Heart left ventricle (tissue), 16 donors: ENCODE measurements around the gene ENTPD8. TPM values are rescaled to one million over a fixed set of nuclear protein-coding genes. Genes with fewer than 3 reads are reported as not detected.

Experiments
- ATAC-seq, 4 donors: fragments of 200-7000 bp; cut with Tn5 transposase; one replicate each; pipeline ENCODE4 v1.9.1; 2020 to 2022; ENCODE audit warnings: moderate library complexity in 4 of 4, mild to moderate bottlenecking in 3 of 4, moderate number of reproducible peaks in 1 of 4
- DNase-seq, 5 donors: peaks; one replicate each; pipeline ENCODE4 v3.0.0-alpha.2; 2020
- H3K27ac ChIP-seq, 12 donors: fragments of 200-600 bp; sonication (generic) in 4 of 12; one replicate each; pipeline versions ENCODE4 v1.5.0 to v1.8.0; 2016 to 2022; ENCODE audit warnings: mild to moderate bottlenecking in 2 of 12
- H3K27me3 ChIP-seq, 9 donors: fragments of 200-600 bp; sonication (generic) in 2 of 9; one replicate each; pipeline versions ENCODE4 v1.5.1 to v1.8.0; 2016 to 2022; ENCODE audit warnings: mild to moderate bottlenecking in 3 of 9
- H3K36me3 ChIP-seq, 9 donors: fragments of 200-600 bp; sonication (generic) in 2 of 9; one replicate each; pipeline versions ENCODE4 v1.5.0 to v1.8.0; 2018 to 2022; ENCODE audit warnings: mild to moderate bottlenecking in 2 of 9
- H3K4me1 ChIP-seq, 12 donors: fragments of 200-600 bp; sonication (generic) in 4 of 12; one replicate each; pipeline versions ENCODE4 v1.5.0 to v1.8.0; 2016 to 2022; ENCODE audit warnings: mild to moderate bottlenecking in 3 of 12
- H3K4me3 ChIP-seq, 12 donors: fragments of 200-600 bp; sonication (generic) in 4 of 12; one replicate each; pipeline versions ENCODE4 v1.5.0 to v1.8.0; 2017 to 2022; ENCODE audit warnings: mild to moderate bottlenecking in 9 of 12, moderate library complexity in 4 of 12
- H3K9me3 ChIP-seq, 12 donors: fragments of 200-600 bp; sonication (generic) in 4 of 12; one replicate each; pipeline versions ENCODE4 v1.5.0 to v1.8.0; 2016 to 2022; ENCODE audit warnings: mild to moderate bottlenecking in 1 of 12
- CTCF ChIP-seq, 12 donors: fragments of 200-600 bp; sonication (generic) in 4 of 12; IDR thresholded peaks; one replicate each; pipeline versions ENCODE4 v1.5.0 to v1.8.0; 2018 to 2022; ENCODE audit warnings: antibody characterized with exemption in 12 of 12, mild to moderate bottlenecking in 5 of 12
- POLR2A ChIP-seq, 2 donors: fragments of 450-650 bp; IDR thresholded peaks; one replicate each; pipeline ENCODE4 v1.6.1; 2017; ENCODE audit warnings: antibody characterized with exemption in 2 of 2, mild to moderate bottlenecking in 2 of 2, moderate library complexity in 2 of 2
- WGBS, 4 donors: extraction: QIAGEN DNeasy Blood & Tissue Kit in 2 of 4; methylation state at CpG; one replicate each; pipeline versions ENCODE4 v1.1.5 to v1.1.7; 2013 to 2018; 5-methylcytosine and 5-hydroxymethylcytosine counted together
- intact Hi-C, 10 donors: fragments of 100-400 bp; cut with DNase I; formaldehyde crosslinking; loops; one replicate each; pipeline versions ENCODE4 v1.11.1 to v1.14.2; 2022
- polyA plus RNA-seq, 2 donors: library from polyadenylated mRNA; stranded (reverse); fragments of 200-250 nt; gene quantifications; one replicate each; pipeline ENCODE4 v1.2.3, GENCODE V29; 2013
- total RNA-seq, 9 donors: library from RNA; depleted of rRNA in 2 of 9; stranded (reverse); fragments of >200 nt in 2 of 9; fragmentation: NEBNext Ultra II Directional in 3 of 9; extraction: Animal tissue kit (Norgen Biotek cat#: 25700) in 3 of 9; gene quantifications; one replicate each; pipeline versions ENCODE4 v1.1.0 to v1.2.4, GENCODE V29; 2016 to 2023
- donor health status: ischemic (EF 13 %, LVEDD 7.1; RV severe dilation, severe dysfunction).
- donor health status: healthy with polysubstance abuse.
- donor health status: DM: no; HTN: yes; CAD: no.
- donor health status: DM: no; HTN: no; CAD: no.
- donor health status: ischemic (EF 25% LVEDD 6.9; RV normal size, moderate dysfunction).
- donor health status: ischemic (EF 25% LVEDD 5.7; RV mildly dilated, moderate dysfunction).
- donor health status: healthy.
- donor health status: DM: yes; HTN: yes; CAD: no.
- donor health status: ischemic (EF 35%, LVEDD 5.7; RV mildly dilated, moderate dysfunction).
- donor health status: nonischemic (EF 11% LVEDD 7.7; RV severe dilation, severe dysfunction).
- donor health status: DM: yes; HTN: yes; CAD: no.
- donor health status: PGD.
- donor health status: ischemic (EF 29% LVEDD 5.4; RV normal size, mild dysfunction).
- donor health status: nonischemic (EF 23%, LVEDD 6.1; RV moderate dilation, normal function).

Gene ENTPD8
- total and polyA plus RNA-seq, 11 donors = not detected

GRCh38 chr9:137430723-137431415, 10.3 kb downstream of the ENTPD8 start:
- WGBS, 4 donors = 85 to 89% (median 85%) methylated on average over 17 to 27 of the region's 27 CpGs

DNA sequence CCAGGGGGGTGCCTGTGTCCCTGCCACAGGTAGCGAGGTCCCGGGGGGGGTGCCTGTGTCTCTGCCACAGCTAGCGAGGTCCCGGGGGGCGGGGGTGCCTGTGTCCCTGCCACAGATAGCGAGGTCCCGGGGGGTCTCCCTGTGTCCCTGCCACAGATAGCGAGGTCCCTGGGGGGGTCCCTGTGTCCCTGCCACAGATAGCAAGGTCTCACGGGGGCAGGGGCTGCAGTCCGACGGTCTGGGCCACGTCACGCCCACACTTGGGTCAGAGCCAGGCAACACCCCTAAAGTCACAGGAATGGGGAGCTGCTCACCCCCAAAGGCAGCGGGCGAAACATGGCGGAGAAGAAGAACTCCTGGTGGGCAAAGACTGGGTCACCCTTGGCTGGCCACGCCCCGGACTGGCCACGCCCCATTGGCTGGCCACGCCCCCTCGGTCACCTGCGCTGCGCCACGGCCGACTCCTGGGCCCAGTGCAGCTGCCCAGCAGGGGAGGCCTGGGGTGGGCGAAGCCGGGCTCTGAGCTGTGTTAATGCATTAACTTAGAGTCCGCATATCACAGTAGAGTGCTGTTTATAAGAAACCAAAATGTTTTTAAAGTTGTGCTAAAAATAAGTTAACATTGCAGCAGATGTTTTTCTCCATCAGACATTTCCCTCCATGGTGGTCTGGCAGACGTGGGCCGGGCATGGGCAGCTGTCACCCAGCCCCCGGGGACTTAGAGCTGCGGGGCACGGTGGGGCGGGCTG, 11.0 kb downstream of the ENTPD8 start:
- H3K36me3 ChIP-seq = no peaks in the 10 kb centered on the region
- no peaks in the 10 kb centered on the region for H3K9me3 ChIP-seq
- H3K4me3 ChIP-seq = no peak overlapping the region
- H3K27ac ChIP-seq = no peak overlapping the region
- no peak for ATAC-seq
- peaks cover 0 to 9% (median 4%) of the 10 kb centered on the region in 12 donors for H3K4me1 ChIP-seq
- peak in 2 of 5 donors; percentile 25 to 40 for DNase-seq
- WGBS, 4 donors = 58 to 68% (median 66%) methylated on average over 20 to 34 of the region's 34 CpGs
- no peaks in the 10 kb centered on the region for H3K27me3 ChIP-seq
- intact Hi-C loops = loop anchor here in 3 of 10 donors (10.0 kb wide), 2 partner anchors 95 to 305 kb away; no protein-coding TSS in a partner anchor
- no peak for TF ChIP-seq CTCF (IDR thresholded peaks at IDR 0.05)
- no peak for TF ChIP-seq POLR2A (IDR thresholded peaks at IDR 0.05)

More at GRCh38 chr9:137430723-137431415, 10.3 kb downstream of the ENTPD8 start:
- no peak overlapping the region for H3K27ac ChIP-seq
- peaks cover 0 to 2% (median 0%) of the 10 kb centered on the region in 12 donors for H3K4me1 ChIP-seq
- H3K27me3 ChIP-seq = no peaks in the 10 kb centered on the region
- H3K9me3 ChIP-seq = no peaks in the 10 kb centered on the region
- H3K36me3 ChIP-seq = no peaks in the 10 kb centered on the region
- ATAC-seq (no peak), DNase-seq (peak in 2 of 5 donors; percentile 24 to 44)
- TF ChIP-seq POLR2A (IDR thresholded peaks at IDR 0.05) (no peak), CTCF (IDR thresholded peaks at IDR 0.05) (no peak)
- intact Hi-C loops = no loop called here
- H3K4me3 ChIP-seq = no peak overlapping the region

- no peak for ATAC-seq
- TF ChIP-seq POLR2A (IDR thresholded peaks at IDR 0.05) = no peak
- TF ChIP-seq CTCF (IDR thresholded peaks at IDR 0.05) = no peak
- Histone ChIP-seq H3K27ac (no peak overlapping the region), H3K4me3 (no peak overlapping the region), H3K4me1 (peaks cover 0 to 13% (median 7%) of the 10 kb centered on the region in 12 donors), H3K9me3 (no peaks in the 10 kb centered on the region), H3K36me3 (no peaks in the 10 kb centered on the region), H3K27me3 (no peaks in the 10 kb centered on the region)
- intact Hi-C loops = loop anchor here in 3 of 10 donors (10.0 kb wide), 2 partner anchors 95 to 305 kb away; no protein-coding TSS in a partner anchor
- 65 to 77% (median 71%) methylated on average over 3 to 14 of the region's 14 CpGs for WGBS, 4 donors
- DNase-seq = peak in 1 of 5 donors; percentile 35
These were observed 11.6 kb downstream of the ENTPD8 start for GRCh38 chr9:137429546-137429890.
